ENCODE results near the gene GRIA4. TPM values are rescaled to one million over a fixed set of nuclear protein-coding genes. Genes with fewer than 3 reads are reported as not detected.
"Not testable (repeated sequence)": the region's sequence is repeated elsewhere in the genome, so short reads cannot be mapped to it uniquely, and the experiment has no call there.

The GRIA4 gene
- polyA plus RNA-seq, 1 donor = 7.3 TPM

DNA sequence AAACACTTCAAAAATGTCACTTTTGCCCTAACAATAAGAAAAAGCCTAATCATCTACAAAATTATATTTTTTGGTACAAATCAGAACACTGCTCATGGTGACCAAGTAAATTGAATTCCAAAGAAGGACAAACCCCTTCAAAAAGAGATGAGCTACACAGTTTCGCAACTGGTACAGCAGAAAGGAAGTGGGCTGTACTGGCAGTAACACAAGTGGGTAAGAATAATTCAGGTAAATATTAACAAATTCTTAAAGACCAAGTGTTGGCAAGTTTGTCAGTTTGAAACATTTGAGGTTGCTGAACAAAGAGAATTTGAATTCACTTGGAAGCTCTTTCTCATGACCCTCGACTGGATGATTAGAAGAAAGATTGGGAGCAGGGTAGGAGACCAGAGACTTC is 376.7 kb downstream of the GRIA4 start:
- Histone ChIP-seq H3K27me3 (ENCODE audit: control insufficient read depth, insufficient read depth, low read length) (no peaks in the 10 kb centered on the region), H3K36me3 (ENCODE audit: control insufficient read depth, insufficient read depth, low read length) (no peaks in the 10 kb centered on the region), H3K4me1 (ENCODE audit: control insufficient read depth, insufficient read depth, low read length) (no peaks in the 10 kb centered on the region), H3K27ac (ENCODE audit: low read length) (no peak overlapping the region), H3K9me3 (ENCODE audit: control insufficient read depth, low read depth, low read length) (no peaks in the 10 kb centered on the region), H3K4me3 (ENCODE audit: low read length) (no peak overlapping the region)
- DNase-seq = no peak
- WGBS (ENCODE audit: insufficient coverage, low lambda C conversion rate) = 83% methylated on average over 1 of the region's 2 CpGs

DNA sequence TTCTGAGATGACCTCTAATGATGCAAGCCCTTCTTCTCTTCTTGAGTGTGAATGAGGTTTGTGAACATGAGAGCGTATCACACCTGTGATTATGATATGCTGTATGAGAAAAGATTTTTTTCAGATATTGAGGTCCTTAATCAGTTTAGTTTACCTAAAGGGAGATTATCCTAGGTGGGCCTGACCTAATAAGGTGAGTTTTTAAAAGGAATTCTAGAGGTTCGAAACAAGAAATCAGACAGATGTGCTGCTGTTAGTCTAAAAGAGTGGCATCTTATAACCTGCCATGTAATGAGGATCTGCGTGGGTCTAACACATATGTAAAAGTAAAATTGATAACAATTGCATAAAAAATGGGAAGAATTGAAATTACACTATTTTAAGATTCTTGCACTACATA is 378.3 kb downstream of the GRIA4 start:
- Histone ChIP-seq H3K27ac (ENCODE audit: low read length) (no peak overlapping the region), H3K4me1 (ENCODE audit: control insufficient read depth, insufficient read depth, low read length) (no peaks in the 10 kb centered on the region), H3K4me3 (ENCODE audit: low read length) (no peak overlapping the region), H3K36me3 (ENCODE audit: control insufficient read depth, insufficient read depth, low read length) (no peaks in the 10 kb centered on the region), H3K27me3 (ENCODE audit: control insufficient read depth, insufficient read depth, low read length) (no peaks in the 10 kb centered on the region), H3K9me3 (ENCODE audit: control insufficient read depth, low read depth, low read length) (no peaks in the 10 kb centered on the region)
- DNase-seq = no peak
- WGBS (ENCODE audit: insufficient coverage, low lambda C conversion rate) = 100% methylated on average over 2 of the region's 3 CpGs

DNA sequence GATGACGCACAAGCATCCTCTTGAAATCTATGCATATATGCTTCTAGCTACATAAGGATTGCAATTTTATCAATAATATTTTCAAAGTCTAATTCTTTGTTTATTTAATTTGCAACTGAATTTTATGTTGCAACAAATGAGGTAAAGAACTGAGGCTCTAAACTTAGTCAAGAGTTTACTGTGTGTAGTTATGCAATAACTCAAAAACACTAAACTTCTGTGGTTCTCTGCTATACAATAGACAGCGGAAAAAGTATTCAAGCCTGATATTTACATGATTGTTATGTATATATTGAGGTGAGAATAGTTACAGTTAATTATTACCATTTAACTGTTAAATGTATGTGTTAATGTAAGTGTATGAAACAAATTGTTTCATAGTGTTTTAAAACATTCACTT is 379.3 kb downstream of the GRIA4 start:
- no peaks in the 10 kb centered on the region for H3K4me1 ChIP-seq (ENCODE audit: control insufficient read depth, insufficient read depth, low read length)
- WGBS (ENCODE audit: insufficient coverage, low lambda C conversion rate) = 80% methylated on average over 1 of the region's 2 CpGs
- no peaks in the 10 kb centered on the region for H3K9me3 ChIP-seq (ENCODE audit: control insufficient read depth, low read depth, low read length)
- DNase-seq = no peak
- no peak overlapping the region for H3K27ac ChIP-seq (ENCODE audit: low read length)
- H3K4me3 ChIP-seq (ENCODE audit: low read length) = no peak overlapping the region
- no peaks in the 10 kb centered on the region for H3K27me3 ChIP-seq (ENCODE audit: control insufficient read depth, insufficient read depth, low read length)
- no peaks in the 10 kb centered on the region for H3K36me3 ChIP-seq (ENCODE audit: control insufficient read depth, insufficient read depth, low read length)

DNA sequence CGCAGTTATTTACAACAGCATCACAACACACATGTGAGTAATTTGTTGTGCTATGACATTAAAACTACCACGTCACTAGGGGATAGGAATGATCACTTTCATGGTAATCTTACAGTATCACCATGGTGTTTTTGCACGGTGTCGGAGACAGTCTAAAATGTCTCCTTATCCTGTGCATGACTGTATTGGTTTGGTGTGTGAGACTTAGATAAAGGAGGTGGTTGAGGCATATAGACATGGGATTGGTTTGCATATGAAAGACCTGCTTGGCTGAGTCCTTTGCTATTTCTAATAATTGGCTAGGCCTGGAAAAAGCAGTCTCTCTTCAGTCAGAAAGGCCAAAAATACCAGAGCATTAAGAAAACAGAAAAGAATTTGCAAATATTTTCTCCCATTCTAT is 382.0 kb downstream of the GRIA4 start:
- no peak overlapping the region for H3K4me3 ChIP-seq (ENCODE audit: low read length)
- no peaks in the 10 kb centered on the region for H3K27me3 ChIP-seq (ENCODE audit: control insufficient read depth, insufficient read depth, low read length)
- DNase-seq = no peak
- WGBS (ENCODE audit: insufficient coverage, low lambda C conversion rate) = no CpG with 5 or more reads among the region's 4 CpGs
- H3K9me3 ChIP-seq (ENCODE audit: control insufficient read depth, low read depth, low read length) = no peaks in the 10 kb centered on the region
- H3K36me3 ChIP-seq (ENCODE audit: control insufficient read depth, insufficient read depth, low read length) = peaks cover 10% of the 10 kb centered on the region
- no peak overlapping the region for H3K27ac ChIP-seq (ENCODE audit: low read length)
- no peaks in the 10 kb centered on the region for H3K4me1 ChIP-seq (ENCODE audit: control insufficient read depth, insufficient read depth, low read length)

DNA sequence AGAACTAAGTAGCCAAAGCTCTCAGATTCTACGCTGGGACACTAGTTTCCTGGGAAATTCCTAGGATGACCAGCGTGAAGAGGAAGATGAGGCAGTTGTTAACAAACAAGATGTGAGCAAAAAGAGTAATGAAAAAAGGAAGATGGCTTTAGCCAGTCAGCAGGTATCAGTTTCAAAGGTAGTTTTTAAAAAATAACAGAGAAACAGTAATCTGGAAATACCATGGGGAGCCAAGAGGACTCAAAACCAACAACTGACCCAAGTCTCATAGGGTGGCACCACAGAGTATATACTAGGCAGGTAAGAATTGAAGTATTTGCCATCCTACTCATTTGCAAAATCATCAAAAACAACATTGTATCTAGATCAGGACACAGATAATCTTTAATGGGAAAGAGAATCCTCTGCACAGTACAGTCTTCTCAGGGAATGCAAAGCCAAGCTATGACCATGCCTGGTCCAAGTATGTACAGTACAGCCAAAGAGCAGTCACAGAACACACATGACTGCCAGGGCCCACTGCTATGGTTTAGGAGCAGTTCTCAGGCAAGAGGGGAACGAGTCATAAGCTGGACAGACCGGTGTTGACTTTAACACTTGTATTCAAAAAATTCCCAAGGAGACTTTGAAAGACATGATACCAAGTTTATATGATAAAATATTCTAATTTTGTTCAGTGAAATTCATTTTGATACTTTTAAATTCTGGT is 391.6 kb downstream of the GRIA4 start:
- Histone ChIP-seq H3K4me3 (ENCODE audit: low read length) (no peak overlapping the region), H3K36me3 (ENCODE audit: control insufficient read depth, insufficient read depth, low read length) (peaks cover 11% of the 10 kb centered on the region), H3K9me3 (ENCODE audit: control insufficient read depth, low read depth, low read length) (peaks cover 2% of the 10 kb centered on the region), H3K4me1 (ENCODE audit: control insufficient read depth, insufficient read depth, low read length) (no peaks in the 10 kb centered on the region), H3K27me3 (ENCODE audit: control insufficient read depth, insufficient read depth, low read length) (no peaks in the 10 kb centered on the region), H3K27ac (ENCODE audit: low read length) (no peak overlapping the region)
- 95% methylated on average over 2 of the region's 4 CpGs for WGBS (ENCODE audit: insufficient coverage, low lambda C conversion rate)
- no peak for DNase-seq

DNA sequence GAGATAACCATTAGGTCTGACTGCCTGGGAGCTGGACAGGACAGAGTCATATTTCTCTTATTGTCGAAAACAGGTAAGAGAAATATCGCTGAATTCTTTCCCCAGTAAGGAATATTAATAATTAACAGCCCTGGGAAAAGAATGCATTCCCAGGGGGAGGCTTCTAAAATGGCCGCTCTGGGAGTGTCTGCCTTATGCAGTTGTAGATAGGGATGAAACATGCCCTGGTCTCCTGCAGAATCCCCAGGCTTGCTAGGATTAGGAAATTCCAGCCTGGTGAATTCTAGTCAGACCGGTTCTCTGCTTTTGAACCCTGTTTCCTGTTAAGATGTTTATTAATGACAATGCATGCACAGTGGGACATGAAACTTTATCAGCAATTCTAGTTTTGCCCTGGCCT is 393.2 kb downstream of the GRIA4 start:
- no CpG with 5 or more reads among the region's 4 CpGs for WGBS (ENCODE audit: insufficient coverage, low lambda C conversion rate)
- H3K4me1 ChIP-seq (ENCODE audit: control insufficient read depth, insufficient read depth, low read length); H3K9me3 ChIP-seq (ENCODE audit: control insufficient read depth, low read depth, low read length); H3K4me3 ChIP-seq (ENCODE audit: low read length); DNase-seq; H3K27ac ChIP-seq (ENCODE audit: low read length); H3K27me3 ChIP-seq (ENCODE audit: control insufficient read depth, insufficient read depth, low read length): not testable (repeated sequence)
- H3K36me3 ChIP-seq (ENCODE audit: control insufficient read depth, insufficient read depth, low read length) = peaks cover 23% of the 10 kb centered on the region

DNA sequence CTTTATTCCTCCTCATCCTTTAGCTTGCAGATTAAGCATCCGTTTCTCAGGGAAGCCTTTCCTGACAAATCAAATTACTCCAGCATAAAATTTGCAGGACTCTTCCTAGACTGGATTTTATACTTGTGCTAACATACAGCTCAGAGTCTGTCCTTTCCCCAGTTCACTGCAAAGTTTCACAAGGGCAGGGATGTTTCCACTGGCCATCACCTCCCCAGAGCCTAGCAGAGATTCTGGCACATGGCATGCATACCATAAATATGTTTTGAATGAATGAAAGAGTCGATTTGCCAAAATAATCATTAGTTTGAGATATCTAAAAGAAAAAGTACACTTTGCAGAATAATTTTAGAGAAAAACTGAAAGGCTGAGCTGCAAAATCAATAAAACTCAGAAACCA is 401.6 kb downstream of the GRIA4 start:
- no peak for DNase-seq
- WGBS (ENCODE audit: insufficient coverage, low lambda C conversion rate) = 100% methylated on average over 1 of the region's 2 CpGs

DNA sequence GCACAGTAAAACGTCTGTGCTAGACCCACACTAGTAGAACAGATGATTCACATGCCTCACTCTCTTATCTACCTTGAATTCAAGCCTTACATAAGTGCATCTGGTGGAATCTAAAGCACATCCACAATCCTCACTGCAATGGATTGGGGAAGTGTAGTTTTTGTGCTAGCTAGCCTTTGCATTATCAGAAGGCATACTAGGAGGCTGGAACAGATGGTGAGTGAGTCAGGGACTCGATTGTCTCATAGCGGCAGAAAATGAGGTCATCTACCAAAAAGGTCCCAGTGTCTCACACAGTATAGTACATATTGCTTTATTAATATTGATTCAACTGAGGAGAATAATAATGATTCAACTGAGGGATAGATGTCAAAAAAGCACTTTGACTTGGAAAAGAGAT is 402.9 kb downstream of the GRIA4 start:
- WGBS (ENCODE audit: insufficient coverage, low lambda C conversion rate) = 85% methylated on average over 2 of the region's 3 CpGs
- no peaks in the 10 kb centered on the region for H3K9me3 ChIP-seq (ENCODE audit: control insufficient read depth, low read depth, low read length)
- no peak for DNase-seq
- peaks cover 27% of the 10 kb centered on the region for H3K36me3 ChIP-seq (ENCODE audit: control insufficient read depth, insufficient read depth, low read length)
- H3K4me1 ChIP-seq (ENCODE audit: control insufficient read depth, insufficient read depth, low read length) = no peaks in the 10 kb centered on the region
- H3K4me3 ChIP-seq (ENCODE audit: low read length) = no peak overlapping the region
- no peak overlapping the region for H3K27ac ChIP-seq (ENCODE audit: low read length)
- H3K27me3 ChIP-seq (ENCODE audit: control insufficient read depth, insufficient read depth, low read length) = no peaks in the 10 kb centered on the region

More for the DNA sequence above, 401.6 kb downstream of the GRIA4 start:
- H3K27me3 ChIP-seq (ENCODE audit: control insufficient read depth, insufficient read depth, low read length) = no peaks in the 10 kb centered on the region
- H3K9me3 ChIP-seq (ENCODE audit: control insufficient read depth, low read depth, low read length) = no peaks in the 10 kb centered on the region
- H3K4me1 ChIP-seq (ENCODE audit: control insufficient read depth, insufficient read depth, low read length) = no peaks in the 10 kb centered on the region
- no peak overlapping the region for H3K4me3 ChIP-seq (ENCODE audit: low read length)
- H3K36me3 ChIP-seq (ENCODE audit: control insufficient read depth, insufficient read depth, low read length) = peaks cover 38% of the 10 kb centered on the region
- H3K27ac ChIP-seq (ENCODE audit: low read length) = no peak overlapping the region

DNA sequence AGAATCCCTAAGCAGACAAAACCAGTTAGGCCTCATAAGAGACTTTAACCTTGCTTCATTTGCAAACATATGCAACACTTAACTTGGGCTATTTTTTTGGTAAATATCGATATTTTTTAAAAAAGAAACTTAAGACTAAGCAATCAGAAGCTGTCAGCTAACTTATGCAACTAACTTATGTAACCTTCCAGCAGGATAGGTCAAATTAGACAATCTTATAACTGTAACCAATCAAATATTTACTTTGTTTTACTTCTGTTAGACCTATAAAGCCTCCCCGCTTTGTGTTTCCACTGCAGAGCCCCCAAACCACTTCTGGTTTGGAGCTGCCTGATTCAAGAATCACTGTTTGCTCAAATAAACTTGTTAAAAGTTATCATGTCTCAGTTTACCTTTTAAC is 404.2 kb downstream of the GRIA4 start:
- no peaks in the 10 kb centered on the region for H3K4me1 ChIP-seq (ENCODE audit: control insufficient read depth, insufficient read depth, low read length)
- no CpG with 5 or more reads among the region's 2 CpGs for WGBS (ENCODE audit: insufficient coverage, low lambda C conversion rate)
- no peaks in the 10 kb centered on the region for H3K9me3 ChIP-seq (ENCODE audit: control insufficient read depth, low read depth, low read length)
- H3K4me3 ChIP-seq (ENCODE audit: low read length) = no peak overlapping the region
- H3K27ac ChIP-seq (ENCODE audit: low read length) = no peak overlapping the region
- H3K36me3 ChIP-seq (ENCODE audit: control insufficient read depth, insufficient read depth, low read length) = peaks cover 19% of the 10 kb centered on the region
- no peaks in the 10 kb centered on the region for H3K27me3 ChIP-seq (ENCODE audit: control insufficient read depth, insufficient read depth, low read length)
- no peak for DNase-seq

DNA sequence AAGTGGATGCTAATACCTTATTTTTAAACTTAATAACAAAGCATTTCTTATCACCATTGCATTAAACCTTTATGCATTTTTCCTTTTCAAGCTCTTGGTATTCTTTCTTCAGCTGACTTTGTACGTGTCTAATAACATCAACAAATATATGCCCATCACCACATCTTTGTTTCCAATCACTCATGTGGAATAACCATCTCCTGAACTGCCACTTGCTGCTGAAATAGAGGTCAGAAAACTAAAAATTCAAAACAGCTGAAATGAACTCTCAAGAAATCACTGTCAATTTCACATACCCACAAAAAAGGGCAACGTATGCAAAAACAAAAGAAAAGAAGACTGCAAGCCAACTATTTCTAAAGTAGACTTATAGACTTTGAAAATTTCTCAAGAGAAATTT is 404.7 kb downstream of the GRIA4 start:
- H3K27me3 ChIP-seq (ENCODE audit: control insufficient read depth, insufficient read depth, low read length) = no peaks in the 10 kb centered on the region
- no peaks in the 10 kb centered on the region for H3K9me3 ChIP-seq (ENCODE audit: control insufficient read depth, low read depth, low read length)
- no peak overlapping the region for H3K27ac ChIP-seq (ENCODE audit: low read length)
- H3K4me3 ChIP-seq (ENCODE audit: low read length) = no peak overlapping the region
- WGBS (ENCODE audit: insufficient coverage, low lambda C conversion rate) = 94% methylated on average over 2 of the region's 2 CpGs
- H3K4me1 ChIP-seq (ENCODE audit: control insufficient read depth, insufficient read depth, low read length) = no peaks in the 10 kb centered on the region
- no peak for DNase-seq
- H3K36me3 ChIP-seq (ENCODE audit: control insufficient read depth, insufficient read depth, low read length) = peaks cover 13% of the 10 kb centered on the region

DNA sequence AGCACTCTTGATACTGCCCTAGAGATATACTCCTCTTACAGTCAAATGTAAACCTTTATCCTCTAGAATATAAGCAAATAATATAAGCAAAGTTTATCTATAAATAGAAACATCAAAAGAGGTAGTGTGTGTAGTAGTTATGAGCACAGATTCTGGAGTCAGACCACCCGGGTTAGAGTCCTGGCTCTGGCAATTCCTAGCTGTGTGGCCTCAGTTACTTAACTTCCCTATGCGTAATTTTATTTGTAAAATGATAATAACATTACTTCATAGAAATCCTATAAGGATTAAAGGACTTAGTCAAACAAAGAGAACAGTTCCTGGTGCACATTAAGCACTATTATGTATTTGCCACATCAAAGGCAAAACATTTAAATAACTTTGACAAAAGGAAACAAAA is 405.2 kb downstream of the GRIA4 start:
- DNase-seq = no peak
- Histone ChIP-seq H3K4me1 (ENCODE audit: control insufficient read depth, insufficient read depth, low read length) (no peaks in the 10 kb centered on the region), H3K36me3 (ENCODE audit: control insufficient read depth, insufficient read depth, low read length) (peaks cover 9% of the 10 kb centered on the region), H3K9me3 (ENCODE audit: control insufficient read depth, low read depth, low read length) (no peaks in the 10 kb centered on the region), H3K27ac (ENCODE audit: low read length) (no peak overlapping the region), H3K27me3 (ENCODE audit: control insufficient read depth, insufficient read depth, low read length) (no peaks in the 10 kb centered on the region), H3K4me3 (ENCODE audit: low read length) (no peak overlapping the region)
- no CpG with 5 or more reads among the region's 2 CpGs for WGBS (ENCODE audit: insufficient coverage, low lambda C conversion rate)

All from large intestine (tissue), 3 donors.